IPS-NIHi11 (cell line): ENCODE measurements around the gene FARS2.
A peak's percentile ranks its signal among the peaks of the same experiment; 100 is the strongest.

ENCODE experiments used
- DNase-seq: peaks from one replicate; pipeline ENCODE4 v3.0.0; 2012; ENCODE audit warnings: mixed read lengths, low spot score

Gene FARS2

DNA sequence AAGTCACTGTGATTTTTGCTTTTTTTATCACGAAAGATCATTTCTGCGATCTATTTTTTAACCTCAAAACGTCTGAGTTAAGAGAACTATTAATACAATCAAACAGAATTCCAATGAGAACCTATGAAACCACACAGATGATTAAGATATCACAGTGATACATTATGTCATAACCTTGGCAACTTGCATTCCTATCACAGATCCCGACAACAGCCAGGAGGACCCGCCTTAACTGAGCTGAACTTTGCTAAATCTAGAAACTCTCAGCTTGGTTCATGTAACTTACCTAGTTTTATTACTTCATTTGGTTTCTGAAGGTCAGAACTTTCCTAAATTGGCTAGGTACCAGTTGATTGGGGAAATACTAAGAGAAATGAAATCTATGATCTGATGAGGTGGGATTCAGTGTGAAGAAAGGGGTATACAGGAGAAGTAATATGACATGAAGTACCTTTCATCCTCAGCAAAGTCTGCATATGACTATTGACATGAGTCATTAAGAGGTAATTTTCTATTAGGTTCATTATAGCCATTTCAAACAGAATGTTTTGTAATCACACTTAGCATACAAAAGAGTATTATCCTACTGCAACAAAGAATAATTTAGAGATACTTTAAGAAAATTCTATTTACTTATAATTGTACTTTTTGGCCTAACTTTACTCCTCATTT lies 11.7 kb upstream of the FARS2 start:
- DNase-seq: no peak

DNA sequence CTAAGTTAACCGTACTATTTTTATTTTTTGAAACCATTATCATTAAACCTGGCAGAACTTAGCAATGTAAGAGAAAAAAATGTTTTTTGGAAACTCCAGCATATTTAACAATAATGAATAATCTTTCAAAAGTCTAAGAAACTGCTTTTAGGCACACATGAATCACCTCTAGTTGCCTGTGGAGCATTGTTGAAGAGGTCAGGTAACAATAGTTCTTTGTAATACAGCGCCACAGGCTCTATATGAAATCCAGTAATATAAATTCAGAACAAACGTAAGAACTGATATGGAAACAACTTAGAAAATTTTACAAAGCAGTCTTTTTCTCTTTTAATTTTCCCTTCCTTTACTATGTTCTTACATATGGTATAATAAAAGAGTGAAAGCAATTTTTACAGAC lies 10.9 kb upstream of the FARS2 start:
- no peak for DNase-seq

DNA sequence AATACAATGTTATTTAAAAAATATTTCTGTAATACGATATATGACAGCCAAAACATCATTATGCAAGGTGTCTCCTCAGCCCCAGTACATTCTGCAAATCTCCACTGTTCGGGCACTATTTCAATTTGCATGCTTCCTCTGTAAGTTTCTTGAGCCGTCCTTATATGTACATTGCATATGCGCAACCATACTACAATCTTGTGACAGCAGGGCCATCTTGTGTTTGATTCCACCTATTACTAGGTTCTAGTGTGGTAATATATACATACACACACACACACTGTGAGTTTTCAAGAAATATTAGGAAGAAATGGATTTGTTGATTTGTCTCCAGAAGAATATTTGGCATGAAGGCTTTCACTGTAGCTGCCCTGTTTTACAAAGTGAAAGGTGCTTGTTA lies 10.4 kb upstream of the FARS2 start:
- no peak for DNase-seq

DNA sequence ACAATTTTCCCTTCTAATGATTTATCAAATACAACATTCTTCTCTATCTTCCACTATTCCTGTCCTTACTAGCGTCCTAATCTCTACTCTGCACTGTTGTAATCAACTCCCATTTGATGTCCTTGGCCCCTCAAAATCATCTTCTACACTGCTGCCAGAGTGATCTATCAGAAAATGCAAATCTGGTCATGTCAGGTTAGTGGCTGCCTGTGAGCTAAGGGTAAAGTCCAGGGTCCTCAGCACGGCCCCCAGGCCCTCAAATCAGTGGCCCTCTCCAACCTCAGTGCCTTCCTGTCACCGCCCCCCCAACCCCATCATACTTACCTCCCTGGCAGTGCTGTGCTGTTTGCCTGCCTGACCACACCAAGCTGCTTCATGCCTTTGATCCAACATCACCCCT lies 4.4 kb upstream of the FARS2 start:
- no peak for DNase-seq

DNA sequence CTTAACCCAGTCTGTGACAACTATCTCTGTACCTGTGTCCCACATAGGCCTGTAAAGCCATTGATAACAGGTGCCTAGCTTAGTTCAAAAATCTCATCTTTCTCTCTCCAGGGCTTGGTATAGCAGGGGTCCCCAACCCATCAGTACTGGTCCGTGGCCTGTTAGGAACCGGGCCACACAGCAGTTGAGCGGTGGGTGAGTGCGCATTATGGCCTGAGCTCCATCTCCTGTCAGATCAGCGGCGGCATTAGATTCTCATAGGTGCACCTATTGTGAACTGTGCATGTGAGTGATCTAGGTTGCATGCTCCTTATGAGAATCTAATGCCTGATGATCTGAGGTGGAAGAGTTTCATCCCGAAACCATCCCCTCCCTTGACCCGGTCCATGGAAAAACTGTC lies 3.9 kb upstream of the FARS2 start:
- no peak for DNase-seq

DNA sequence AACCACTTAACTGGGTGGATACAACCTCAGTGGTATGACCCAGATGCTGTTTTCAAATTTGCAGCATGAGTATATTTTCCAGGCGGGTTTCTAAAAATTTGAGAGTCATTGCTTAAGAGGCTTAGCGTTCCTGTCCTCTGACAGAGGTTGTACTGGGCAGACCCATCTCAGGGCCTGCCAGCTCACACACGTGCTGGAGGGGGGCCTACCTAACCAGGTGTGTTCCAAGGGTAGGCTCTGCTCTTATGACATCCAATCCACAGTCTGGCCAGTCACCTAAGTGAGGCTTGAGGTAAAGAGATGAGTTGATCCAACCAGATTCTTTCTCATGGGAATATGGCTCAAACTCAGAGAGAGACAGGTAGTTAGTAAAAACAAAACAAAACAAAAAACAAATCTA lies 1.9 kb upstream of the FARS2 start:
- no peak for DNase-seq

DNA sequence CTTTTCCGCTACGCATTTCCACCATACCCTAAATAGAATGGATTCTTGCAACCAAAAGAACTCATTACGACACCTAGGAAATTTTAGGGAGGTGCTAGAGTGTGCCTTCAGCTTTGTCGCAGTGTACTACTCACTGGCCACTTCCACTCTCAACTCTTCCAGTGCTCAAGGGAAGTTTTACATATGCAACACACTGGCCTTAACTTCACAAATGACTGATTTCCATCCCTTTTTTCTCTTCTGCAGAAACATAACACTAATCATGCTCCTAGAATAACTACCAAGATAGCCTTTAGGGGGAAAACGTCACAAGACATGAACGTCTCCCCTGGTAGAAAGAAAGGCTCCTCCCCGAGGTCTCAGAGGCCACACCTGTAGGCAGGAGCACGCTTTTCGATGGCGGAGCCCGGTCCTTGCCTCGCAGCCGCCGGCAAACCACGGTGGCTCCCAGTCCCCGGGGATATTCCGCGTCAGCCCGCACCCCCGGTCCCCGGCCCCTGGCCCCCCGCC lies 1.1 kb upstream of the FARS2 start:
- peak; percentile 86 for DNase-seq

DNA sequence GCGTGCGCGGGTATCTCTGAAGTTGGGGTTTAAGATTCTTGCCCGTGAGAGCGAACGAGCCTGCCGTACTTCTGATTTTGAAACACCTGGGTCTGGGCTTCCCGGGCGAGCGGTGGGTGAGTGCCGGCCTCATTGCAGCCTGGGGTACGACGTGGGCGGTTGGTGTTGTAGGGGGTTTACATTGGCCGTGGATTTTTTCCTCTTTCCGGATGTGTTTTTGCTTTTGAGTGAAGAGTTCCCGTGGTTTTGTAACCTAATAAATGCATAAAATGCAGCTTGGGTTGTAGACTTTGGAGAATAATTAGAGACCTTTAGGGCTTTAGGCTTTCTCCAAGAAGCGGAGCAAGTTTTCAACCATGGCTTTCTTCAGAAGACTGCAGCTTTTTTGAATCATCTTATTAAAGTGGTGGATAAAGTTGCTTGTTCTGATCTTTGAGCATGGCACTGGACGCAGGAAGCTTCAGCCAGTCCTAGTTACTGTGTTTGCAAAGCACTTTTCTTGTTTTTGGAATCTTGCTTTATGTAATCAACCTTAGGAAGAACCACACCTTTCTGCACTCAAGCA lies 314 bp downstream of the FARS2 start:
- no peak for DNase-seq

DNA sequence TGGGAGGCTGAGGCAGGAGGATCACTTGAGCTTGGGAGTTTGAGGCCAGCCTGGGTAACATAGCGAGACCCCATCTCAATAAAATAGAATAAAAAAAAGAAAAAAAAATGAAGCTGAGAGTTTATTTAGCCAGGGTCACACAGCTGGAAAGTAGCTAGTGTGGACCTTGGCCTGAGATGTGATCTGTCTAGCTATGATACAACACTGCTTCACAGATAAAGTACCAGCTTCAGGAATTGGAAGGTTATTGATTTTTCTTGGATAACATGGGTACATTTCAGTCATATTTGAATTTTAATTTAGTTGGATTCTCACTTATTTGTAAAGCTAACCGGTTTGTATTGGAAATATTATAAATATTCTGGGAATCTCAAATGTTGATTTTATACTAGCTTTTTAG lies 5.1 kb downstream of the FARS2 start:
- no peak for DNase-seq

DNA sequence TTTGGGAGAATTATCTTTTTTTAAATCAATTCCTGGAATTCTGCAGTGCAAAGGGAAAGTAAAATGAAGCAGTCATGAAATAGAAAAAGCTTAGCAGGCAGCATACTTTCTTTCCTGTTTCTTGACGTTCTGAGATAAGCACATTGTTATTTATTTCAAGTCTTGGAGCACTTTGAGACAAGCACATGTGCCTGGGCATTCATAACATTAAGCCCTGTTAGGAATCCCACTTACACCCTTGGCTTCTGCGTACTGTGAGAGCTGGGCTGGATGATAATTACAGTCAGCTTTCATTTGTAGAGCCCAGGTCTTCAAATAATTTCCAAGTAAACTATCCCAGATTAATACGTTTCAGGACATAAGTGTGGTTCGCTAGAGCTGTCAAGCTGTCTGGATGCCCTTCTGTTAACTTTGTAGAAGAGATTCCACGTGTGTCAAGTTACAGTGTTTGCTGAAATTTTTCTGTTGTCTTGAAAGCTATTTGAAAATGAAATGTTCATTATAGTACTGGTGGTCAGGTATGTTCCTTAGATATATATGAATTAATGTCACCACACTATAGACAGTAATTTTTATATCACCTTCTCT lies 8.9 kb downstream of the FARS2 start:
- no peak for DNase-seq

DNA sequence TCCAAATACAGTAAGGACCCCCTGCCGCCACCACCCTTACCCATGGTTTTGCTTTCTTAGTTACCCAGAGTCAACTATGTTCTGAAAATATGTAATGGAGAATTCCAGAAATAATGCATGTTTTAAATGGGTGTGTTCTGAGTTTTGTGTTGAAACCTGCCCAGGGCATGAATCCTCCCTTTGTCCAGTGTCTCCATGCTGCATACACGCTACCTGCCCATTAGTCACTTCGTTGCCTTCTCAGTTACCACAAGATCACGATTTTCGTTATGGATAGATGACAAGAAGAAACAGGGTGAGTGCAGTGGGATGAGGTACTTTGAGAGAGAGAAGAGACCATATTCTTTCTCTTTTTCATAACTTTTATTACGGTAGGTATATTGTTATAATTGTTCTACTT lies 10.6 kb downstream of the FARS2 start:
- DNase-seq: no peak

DNA sequence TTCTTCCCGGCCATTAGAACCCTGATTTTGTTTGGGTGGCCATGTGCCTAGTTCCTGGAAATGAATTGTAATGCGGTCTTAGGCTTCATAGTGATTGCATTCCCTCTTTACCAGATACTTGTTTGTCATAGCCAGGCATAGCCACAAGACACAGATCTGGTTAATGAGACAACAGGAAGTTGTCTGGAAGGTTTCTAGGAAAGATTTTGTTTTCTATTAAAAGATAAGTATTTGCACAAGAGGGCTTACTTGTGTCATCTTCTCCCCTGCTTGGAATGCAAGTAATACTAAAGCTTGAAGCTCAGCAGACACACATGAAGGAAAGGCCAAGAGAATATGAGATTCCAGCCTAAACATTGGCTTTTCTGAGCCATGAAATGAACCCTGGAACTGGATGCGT lies 12.9 kb downstream of the FARS2 start:
- DNase-seq: no peak

DNA sequence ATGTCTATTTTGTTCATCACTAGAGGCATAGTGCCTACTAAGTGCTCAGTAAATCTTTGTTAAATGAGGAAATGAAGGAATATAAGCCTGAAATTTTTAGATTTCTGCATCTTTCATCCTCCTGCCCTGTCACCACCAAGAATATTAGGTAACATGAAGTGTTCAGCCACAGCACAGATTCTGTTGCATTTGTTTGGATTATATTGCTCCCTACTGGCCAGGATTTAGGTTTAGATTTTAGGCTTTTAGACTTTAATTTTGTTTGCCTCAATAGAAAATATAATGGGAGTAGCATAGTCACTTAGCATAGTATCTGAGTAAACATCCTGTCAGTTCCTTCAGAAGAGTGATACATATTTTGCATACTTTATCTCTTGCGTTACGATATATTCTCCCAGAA lies 14.2 kb downstream of the FARS2 start:
- DNase-seq: no peak

DNA sequence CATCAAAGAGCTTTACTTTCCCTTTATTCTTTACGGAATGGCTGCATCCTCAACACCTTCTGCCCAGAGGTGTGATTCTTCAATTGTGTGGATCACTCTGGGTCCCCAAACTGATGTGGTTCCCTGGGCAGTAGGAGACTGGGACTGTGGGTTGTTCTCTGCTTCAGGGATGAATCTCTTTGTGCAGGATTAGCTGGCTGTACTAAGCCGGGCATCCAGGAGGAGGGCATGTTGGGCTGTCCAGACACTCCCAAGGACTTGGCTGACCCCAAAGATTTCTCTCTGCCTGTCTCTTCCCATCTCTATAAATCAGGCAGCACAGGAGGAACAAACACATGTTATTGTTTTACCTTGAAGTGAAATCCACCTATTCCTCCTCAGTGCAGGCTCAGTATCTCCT lies 15.3 kb downstream of the FARS2 start:
- DNase-seq: no peak

DNA sequence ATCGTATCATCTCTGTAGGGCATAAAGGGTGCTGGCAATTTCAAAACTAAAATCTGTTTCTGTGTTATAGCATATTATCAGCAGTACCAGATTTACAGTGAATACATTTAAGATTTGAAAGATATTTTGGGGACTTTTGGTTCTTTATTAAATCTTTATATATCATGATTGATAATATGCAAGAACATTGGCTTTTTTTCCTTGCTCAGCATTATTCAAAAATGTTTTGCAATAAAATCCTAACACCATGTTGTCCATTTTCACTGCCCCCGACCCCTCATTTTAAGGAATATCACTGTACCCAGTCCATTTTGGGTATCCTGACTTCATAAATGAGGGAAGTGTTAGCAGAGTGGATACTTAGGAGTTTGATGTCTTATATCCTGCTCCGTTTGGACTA lies 16.3 kb downstream of the FARS2 start:
- no peak for DNase-seq

DNA sequence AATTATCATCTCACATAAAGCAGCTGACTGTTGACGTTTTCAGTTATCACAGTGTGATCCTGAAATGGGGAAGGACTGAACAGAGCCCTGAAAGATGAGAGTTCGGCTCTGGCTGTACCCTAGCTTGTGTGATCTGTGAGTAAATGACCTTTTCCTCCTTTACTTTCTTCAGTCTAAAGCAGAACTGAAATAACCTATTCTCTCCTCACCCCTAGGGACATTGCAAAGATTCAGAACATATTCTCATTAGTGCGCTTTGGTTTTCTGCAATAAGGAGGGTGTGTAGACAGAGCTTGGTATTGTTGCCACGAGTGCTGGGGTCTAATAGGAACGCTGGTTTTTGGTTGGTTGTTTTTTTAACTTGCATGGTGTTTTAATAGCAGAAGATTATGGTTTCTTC lies 16.7 kb downstream of the FARS2 start:
- no peak for DNase-seq

DNA sequence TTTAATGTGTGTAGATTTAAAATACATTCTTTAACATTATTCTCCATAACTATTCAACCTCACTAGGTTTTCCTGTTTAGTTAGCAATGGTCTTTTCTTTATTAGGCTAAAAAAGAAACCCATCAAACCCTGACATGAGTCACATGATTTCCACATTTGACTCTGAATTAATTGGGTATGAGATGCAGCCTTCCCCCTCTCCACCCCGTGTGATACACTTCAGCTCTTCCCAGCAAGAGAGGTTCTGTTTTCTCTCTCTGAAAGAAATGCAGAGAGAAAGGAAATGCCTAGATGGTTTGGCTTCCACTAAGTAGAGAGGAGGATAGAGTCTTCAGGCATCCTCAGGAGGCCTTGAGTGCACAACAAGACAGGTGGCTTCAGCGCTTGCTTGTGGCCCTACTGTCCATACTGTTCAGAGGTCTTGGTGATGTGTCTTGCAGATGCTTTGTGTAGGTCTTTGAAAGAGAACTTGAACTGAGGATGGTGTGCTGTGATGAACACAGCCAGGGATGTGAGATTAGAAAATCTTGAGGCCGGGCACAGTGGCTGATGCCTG lies 17.3 kb downstream of the FARS2 start:
- DNase-seq: no peak

DNA sequence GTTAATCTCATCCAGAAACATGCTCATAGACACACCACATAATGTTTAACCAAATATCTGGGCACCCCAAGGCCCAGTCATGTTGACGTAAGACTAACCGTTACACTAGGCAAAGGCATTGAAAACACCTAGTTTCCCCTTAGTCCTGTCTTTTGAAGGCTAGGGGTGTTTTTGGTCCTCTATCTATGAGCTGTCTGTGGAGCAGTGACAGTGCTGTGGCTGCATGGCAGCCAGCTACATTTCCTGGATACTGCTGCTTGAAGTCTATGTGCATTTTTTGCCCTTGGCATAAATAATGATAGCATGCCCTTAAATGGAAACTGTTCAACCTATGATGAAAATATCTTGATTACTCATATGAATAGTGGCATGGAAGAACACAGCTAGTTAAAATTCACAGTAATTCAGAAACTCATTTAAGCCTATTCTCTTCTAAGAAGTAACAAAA lies 18.6 kb downstream of the FARS2 start:
- no peak for DNase-seq

DNA sequence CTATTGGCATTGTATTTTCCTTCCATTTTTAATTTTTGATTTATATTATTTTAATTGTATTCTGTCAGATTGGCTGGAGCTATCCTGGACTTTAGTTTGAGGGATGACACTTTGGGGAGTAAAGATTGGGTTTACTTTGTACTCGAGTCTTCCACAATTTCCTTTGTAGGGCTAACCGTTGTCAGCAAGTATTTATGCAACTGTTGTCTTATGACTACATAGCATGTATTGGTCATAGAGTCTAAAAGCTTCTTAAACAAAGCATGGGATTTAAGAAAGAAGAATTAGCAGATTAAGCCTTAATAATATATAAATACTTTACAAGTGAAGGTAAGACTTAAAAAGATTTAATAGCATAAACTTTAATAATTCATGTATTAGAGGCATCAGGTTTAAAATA lies 19.6 kb downstream of the FARS2 start:
- DNase-seq: no peak

DNA sequence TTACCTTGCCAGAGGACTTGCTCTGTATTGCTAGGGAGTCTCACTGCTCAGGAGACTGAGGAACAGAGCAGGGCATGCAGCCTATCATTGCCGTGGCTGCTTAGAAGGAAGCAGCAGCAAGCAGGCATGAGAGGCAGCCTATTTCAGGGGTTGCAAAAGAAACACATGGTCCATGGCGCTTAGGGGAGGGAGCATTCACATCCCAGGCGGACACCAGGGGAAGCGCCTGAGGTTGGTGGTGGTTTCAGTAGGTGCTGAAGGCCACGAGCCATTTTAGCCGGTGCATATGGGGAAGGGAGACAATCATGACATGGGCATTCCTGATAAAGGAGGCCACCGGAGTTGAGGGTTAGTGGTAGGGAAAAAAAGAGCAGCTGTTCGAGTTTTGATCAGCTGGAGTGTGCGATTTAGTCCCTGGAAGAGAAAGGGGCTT lies 20.9 kb downstream of the FARS2 start:
- DNase-seq: no peak

DNA sequence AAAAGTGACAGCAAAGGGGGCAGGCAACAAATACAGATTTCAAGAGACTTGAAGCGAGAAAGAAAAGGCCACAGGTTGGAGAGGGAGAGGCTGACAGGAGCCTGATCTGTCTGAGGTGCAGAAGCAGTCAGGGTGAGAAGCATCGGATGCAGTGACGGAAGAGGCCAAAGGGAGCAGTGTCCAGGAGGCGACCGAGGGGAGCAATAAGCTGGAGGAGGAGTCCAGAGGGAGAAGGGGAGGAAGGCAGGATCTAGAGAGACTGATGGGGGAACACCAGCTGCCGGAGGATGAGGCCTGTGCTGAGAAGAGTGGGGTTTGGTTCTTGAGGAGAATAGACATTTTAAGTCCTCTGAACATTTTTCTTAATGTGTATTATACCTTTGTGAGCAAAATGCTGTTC lies 23.8 kb downstream of the FARS2 start:
- no peak for DNase-seq

DNA sequence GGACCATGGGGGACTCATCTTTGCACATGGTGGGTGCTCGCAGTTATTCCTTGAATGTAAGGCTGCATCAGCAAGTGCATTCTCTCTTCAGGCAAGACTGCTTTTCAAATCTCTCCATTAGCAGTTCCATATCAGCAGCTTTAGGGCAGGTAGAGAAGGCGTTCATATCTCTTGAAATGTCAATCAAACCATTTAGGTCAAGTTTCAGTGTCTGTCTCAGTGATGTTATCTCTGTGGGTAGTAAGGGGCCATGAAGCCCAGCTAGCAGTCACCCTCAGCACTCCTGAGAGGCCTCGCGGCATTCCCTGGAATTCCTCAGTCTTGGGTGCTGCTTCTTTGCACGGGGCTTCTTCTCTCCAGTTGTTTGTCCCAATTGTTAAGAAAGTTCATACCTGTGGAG lies 24.2 kb downstream of the FARS2 start:
- no peak for DNase-seq

DNA sequence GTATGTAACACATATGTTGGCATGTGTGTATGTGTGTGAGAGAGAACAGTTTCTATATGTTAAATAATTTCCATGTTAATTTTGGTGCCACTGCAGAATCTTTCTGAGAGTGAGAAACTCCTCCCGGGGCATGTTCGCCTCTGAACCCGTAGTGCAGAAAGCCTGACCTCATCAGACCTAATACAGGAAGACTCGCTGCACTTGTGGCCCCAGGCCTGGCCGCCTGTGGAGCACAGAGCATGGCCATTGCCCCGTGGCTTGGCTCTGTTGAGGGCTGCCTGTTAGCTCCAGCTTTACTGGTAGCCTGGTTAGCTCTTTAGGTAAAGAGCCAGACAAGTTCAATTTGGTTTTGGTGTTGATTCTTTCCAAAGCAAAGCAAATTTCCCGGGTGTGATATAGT lies 25.5 kb downstream of the FARS2 start:
- no peak for DNase-seq
